Hematopoietic multipotent progenitor cell treated with erythropoietin and hydrocortisone succinate and interleukin-3 and kit ligand, for 4 days (in vitro differentiated cells): Measurements from ENCODE around the gene KRT2.

Experiments
- DNase-seq: peaks from one replicate; pipeline ENCODE4 v3.0.0-alpha.2; 2015

KRT2 gene

DNA sequence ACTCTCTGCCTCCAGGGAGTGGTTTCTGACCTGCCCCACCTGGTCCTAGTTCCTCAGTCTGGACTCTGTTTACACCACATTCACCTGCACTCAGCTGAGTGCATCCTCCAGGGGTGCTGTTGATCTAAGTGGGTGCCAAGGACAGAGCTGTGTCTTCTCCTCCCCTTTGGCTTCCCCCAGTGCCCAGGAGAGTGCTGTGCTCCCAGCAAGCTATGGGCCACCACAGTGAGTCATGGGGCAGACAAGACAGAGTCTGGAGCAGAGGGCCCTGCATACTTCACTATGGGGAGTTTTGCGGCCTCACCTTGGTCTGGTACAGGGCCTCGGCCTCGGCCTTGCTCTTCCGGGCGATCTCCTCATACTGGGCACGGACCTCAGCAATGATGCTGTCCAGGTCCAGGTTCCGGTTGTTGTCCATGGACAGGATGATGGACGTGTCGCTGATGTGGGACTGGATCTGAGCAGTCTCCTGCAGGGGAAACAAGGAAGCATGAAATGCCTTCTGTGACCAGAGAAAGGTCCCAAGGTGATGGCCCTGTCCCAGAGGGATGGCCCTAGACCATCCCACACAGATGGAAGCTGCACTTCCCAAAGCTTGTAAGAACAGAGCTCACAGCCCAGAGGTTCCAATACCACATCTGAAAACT, 38.5 kb downstream of the KRT2 start:
- DNase-seq = no peak

DNA sequence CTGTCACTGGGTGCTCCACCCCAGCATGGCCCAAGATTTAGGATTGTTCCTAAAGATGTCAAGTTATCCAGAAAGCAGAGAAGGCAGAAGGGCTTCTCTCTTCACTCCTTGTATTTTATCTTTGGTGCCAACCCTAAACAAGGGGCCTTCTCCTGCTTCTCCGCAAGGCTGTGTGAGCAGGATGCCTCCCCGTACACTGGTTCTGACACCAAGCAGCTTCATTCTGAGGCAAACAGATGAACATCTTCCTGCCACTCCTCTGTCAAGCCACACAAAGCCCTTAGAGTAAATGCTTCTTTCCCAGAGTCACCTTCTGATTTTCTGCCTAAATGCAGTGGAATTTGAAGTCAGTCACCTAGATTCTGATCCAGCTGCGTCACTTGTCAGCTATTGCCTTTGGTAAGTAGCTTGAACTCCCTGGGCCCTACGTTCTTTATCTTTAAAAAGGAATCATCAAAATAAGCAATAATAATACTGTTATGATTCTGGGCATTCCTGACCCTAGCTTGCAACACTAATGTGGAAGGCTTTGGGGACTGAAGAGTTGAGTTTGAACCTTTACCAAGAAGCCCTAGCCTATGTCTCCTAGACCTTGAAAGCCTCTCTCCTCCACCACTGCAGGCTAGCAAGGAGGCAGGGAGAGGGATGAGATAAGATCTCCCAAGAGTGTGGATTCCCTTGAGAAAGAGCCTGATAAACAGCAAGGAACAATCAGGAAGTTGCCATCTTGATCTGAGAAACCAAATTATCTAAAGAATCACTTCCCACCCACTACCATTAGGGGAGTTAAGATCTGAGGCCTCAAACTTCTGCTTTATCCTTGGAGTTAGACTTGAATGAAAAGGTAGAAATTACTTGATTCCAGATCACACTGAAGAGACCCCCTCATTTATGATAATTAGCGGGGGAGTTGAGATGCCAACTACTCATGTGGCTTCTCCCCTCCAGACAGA, 39.3 kb downstream of the KRT2 start:
- peak; percentile 40 for DNase-seq

- DNase-seq = no peak
Observed at GRCh38 chr12:52611080-52611468, 40.9 kb downstream of the KRT2 start.

- no peak for DNase-seq
Observed at GRCh38 chr12:52608826-52609630, 43.0 kb downstream of the KRT2 start.

- DNase-seq = no peak
Observed at GRCh38 chr12:52608161-52608560, 43.9 kb downstream of the KRT2 start.

- no peak for DNase-seq
Observed at GRCh38 chr12:52607314-52607713, 44.7 kb downstream of the KRT2 start.

DNA sequence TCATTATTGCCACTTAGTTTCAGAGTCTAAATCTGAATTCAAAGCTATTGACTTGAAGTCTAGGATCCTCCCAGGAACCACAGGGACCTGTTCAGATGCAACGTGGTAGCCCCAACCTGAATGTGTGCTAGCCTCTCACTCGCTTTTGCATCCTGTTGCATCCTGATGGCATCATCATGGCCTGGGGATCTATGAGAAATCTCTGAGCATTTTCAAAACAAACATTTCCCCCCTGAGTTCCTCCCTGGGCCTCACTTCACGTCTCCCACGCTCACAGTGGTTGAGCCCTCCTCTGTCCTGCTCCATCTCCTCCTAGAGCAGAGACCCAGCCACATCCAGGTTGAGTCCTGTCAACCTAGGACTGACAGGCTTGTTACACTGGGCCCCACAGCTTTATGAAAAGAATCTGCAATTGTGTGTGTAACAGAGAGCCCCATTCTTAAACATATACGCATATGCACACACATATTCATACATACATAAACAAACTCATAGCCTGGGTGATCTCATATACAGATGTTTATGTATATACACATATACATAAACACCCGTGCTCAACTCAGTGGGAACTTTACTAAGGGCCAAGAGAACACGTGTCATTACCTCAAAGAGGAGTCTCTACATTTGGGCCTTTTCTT, 45.3 kb downstream of the KRT2 start:
- DNase-seq = no peak

DNA sequence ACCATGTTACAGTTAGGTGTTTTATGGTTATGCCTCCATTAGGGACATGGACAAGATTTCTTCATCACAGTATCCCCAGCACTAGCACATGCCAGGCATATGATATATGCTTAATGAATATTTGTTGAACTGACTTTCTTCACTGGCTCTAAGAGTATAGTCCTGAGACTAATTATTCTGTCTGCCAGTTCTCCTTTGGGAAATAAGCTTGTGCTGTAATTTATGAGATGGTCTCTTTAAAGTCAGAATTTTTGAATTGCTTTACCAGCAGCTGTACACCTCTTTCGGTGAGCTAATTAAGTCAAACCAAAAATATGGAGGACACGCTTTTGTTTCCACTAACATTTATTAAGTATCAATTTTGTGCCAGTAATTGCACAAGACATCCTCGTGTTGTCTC, 45.9 kb downstream of the KRT2 start:
- DNase-seq = no peak

- no peak for DNase-seq
Observed at GRCh38 chr12:52605542-52605941, 46.5 kb downstream of the KRT2 start.

- DNase-seq = no peak
Observed at GRCh38 chr12:52604859-52605258, 47.2 kb downstream of the KRT2 start.

- DNase-seq = no peak
Observed at GRCh38 chr12:52603314-52603713, 48.7 kb downstream of the KRT2 start.

DNA sequence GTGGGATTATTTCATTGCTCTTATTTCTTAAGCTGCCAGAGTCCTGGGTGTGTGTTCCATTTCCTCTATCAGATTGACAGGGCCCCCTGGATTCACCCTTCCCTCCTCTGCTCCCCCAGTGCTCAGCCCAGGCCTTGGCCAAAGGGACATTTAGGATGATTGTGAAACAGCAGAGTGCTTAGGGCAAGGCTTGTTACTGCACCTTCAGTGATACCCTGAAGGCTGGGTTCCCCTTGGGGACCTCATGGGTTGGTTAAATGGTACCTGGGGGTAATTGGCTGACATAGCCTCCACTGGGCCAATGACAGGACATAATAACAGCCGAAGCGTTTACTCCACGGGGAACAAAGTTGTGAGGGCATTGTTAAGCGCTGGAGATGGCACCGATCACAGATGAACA, 49.5 kb downstream of the KRT2 start:
- DNase-seq = no peak

- DNase-seq = no peak
Observed at GRCh38 chr12:52601671-52602070, 50.3 kb downstream of the KRT2 start.

- peak; percentile 20 for DNase-seq
Observed at GRCh38 chr12:52600941-52601481, 51.0 kb downstream of the KRT2 start, which contains the start of gene KRT72. TSS of gene KRT72 (minus strand) at chr12:52601463. CDS start at chr12:52601452, 11 bp downstream.

DNA sequence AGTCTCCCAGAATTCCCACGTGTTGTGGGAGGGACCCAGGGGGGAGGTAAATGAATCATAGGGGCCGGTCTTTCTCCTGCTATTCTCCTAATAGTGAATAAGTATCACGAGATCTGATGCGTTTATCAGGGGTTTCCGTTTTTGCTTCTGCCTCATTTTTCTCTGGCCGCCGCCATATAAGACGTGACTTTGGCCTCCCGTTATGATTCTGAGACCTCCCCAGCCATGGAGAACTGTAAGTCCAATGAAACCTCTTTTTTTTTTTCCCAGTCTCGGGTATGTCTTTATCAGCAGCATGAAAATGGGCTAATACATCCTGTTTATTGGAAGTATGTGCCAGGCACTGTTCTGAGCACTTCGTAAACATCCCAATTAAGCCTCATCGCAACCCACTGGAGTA, 51.5 kb downstream of the KRT2 start:
- DNase-seq = no peak

DNA sequence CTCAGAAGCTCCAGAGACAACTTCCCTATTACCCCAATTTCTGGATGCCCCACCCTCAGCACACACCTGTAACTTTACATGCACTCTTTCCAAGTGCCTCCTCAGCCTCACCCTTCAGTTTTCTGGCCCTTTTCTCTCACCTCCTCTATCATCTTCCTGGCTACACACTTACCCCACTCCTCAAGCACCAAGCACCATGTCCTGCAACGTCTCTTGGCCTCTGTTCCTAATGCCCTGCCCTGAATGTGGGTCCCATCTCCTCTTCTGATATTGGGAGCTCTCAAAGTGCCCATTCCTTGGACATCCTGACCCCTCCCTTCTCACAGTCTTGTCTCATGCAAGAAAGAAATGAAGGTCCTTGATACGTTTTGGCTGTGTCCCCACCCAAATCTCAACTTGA, 51.9 kb downstream of the KRT2 start:
- no peak for DNase-seq

- no peak for DNase-seq
Observed at GRCh38 chr12:52598966-52599365, 53.0 kb downstream of the KRT2 start.
